Hippocampal formation (tissue), 2 donors: ENCODE data around the gene SSR4.
"Not testable (repeated sequence)": the region's sequence is repeated elsewhere in the genome, so short reads cannot be mapped to it uniquely, and the experiment has no call there.

Experiments
- DNase-seq, 2 donors: peaks; one replicate each; lab custom pipeline; 2025; lab: John Stamatoyannopoulos, UW

Gene SSR4

GRCh38 chrX:153804100-153804595, 9.7 kb downstream of the SSR4 start:
- DNase-seq = no peak

GRCh38 chrX:153804621-153805020, 10.2 kb downstream of the SSR4 start:
- DNase-seq = no peak

GRCh38 chrX:153805436-153805835, 11.0 kb downstream of the SSR4 start:
- no peak for DNase-seq

DNA sequence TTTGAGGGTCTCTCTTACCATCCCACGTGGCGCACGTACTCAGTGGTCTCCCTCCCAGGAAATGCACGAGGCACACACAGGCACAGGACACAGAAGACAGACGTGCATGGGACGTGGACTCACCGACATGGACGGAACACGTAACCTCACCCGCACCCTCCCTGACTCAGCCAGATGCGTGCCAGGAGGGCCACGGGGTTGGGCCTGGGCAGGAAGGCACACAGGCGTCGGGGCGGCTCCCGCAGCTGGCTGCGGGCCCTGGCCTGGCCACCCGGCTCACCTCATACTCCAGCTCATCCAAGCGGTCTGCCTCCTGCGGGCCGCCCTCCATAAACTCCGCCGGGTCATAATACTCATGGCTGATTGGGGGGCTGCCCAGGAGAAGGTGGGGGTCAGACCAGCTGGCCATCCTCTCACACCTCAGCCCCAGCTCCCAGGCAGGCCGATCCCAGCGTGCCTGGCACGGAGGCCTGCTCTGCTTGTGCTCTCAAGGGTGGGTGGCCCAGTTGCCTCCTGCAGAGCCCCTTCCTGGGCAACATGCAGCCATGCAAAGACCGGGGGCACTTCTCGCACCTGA, 12.6 kb downstream of the SSR4 start:
- DNase-seq = no peak

- DNase-seq = no peak
Measured at GRCh38 chrX:153807976-153808375, 13.5 kb downstream of the SSR4 start.

DNA sequence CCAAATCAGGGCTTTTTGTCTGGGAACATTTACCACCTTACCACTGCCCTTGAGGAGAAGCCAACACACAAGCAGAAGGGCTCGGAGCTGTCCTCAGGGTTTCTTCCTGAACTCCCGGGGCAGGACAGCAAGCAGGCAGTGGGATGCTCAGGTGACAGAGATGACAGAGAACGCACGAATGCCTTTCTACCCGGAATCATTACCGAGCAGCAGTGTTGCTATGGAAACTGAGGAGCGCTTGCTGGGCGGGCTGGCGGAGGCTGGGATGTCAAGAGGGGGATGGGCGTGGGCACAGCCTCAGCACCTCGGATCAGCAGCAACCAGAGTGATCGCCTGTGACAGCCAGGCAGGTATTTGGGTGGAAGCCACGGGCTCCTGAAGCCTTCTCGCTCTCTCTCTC, 17.8 kb downstream of the SSR4 start:
- DNase-seq = no peak

DNA sequence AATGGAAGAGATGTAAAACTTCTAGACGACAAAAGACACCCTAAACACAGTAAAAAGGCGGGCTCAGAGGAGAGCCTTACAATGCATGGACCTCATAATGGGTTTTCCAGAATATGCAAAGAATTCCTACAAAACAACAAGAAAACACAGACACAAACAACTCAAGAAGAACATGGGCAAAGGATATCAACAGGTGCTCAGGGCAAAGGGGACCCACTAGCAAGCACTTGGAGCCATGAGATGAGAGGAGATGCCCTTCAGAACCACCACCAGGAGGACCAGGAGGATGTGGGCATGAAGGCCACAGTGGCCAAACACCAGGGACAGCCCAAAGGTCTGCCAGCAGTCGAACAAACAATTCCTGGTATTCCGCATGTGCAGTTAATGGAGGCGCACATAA, 18.7 kb downstream of the SSR4 start:
- no peak for DNase-seq

DNA sequence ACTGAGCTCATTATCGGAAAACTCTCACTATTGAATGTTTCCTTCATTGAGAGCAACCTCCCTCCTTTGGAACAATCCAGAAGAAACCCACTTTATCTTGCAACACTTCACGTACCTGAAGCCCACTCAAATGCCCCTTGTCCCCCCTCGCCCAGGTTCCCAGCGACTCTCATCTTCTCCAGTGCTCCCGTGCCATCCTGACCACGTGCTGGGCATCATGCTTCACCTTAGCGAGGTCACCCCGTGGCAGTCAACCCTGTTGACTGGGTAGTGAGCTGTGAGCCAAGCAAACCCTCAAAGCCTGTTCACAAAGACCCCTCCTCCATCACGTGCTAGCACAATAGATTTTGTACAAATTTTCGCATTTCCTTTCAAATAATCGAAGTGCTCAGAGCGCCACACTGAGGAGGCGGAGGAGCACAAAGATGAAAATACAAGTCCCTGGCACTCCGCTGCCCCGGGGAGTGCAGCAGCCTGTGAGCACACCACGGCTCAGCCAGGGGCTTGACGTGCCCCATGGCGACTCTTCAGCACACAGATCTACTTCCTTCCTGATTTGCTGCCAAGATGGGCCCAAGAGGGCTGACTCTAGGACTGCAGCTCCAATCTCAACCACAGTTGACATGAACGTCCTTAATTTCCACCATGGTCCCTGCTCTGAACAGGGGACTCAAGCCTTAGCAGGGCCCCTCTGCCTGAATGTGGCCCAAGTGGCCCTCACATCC, 20.3 kb downstream of the SSR4 start:
- DNase-seq = no peak

- DNase-seq = no peak
Measured at GRCh38 chrX:153816831-153817690, 22.6 kb downstream of the SSR4 start.

DNA sequence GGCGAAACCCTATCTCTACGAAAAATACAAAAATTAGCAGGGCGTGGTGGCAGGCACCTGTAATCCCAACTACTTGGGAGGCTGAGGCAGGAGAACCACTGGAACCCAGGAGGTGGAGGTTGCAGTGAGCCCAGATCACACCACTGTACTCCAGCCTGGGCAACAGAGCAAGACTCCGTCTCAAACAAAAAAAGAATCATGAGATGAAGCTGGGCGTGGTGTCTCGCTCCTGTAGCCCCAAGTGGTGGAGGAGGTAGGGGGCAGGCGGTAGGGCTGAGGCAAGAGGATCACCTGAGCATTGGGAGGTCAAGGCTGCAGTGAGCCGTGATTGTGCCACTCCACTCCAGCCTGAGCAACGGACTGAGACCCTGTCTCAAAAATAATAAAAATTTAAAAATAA, 23.6 kb downstream of the SSR4 start:
- DNase-seq = not testable (repeated sequence)

- no peak for DNase-seq
Measured at GRCh38 chrX:153818571-153819383, 24.3 kb downstream of the SSR4 start.

- DNase-seq = no peak
Measured at GRCh38 chrX:153819384-153820040, 25.0 kb downstream of the SSR4 start.

DNA sequence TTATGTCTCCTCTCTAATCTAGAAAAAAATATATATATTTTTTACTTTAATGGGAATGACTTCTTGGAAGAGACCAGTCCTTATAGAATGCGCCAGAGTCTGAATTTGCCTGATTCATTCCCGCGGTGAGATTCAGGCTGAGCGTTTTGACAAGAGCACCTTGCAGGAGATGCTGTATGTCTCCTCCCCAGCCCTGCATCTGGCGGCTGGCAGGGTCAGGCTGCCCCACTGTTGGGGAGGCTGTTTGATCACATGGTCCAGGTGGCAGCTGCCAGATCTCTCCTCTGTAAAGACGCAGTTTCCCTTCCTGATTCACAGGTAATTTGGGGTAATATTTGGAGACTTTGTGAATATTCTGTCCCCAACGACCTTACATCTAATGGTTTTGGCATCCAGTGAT, 26.1 kb downstream of the SSR4 start:
- no peak for DNase-seq

GRCh38 chrX:153821066-153821465, 26.6 kb downstream of the SSR4 start:
- no peak for DNase-seq

GRCh38 chrX:153824348-153824747, 29.9 kb downstream of the SSR4 start:
- DNase-seq = no peak

DNA sequence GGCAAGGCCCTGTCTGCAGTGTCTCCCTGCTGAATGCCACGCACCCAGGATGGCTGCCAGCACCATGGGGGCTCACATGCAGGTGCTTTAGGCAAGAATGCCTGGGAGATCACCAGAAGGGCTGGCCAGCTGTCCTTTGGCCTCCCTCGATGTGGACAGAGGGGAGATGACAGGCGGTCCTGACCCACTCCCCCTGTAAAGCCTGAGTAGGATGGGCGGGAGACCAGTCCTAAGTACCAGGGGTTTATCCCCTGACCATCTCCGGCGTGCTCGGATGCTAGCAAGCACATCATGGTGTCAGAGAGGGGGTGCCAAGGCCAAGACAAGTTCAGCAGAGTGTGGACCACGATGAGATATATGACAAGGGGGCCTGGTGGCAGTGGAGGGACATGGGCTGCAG, 30.6 kb downstream of the SSR4 start:
- no peak for DNase-seq

- no peak for DNase-seq
Measured at GRCh38 chrX:153827016-153827415, 32.5 kb downstream of the SSR4 start.

DNA sequence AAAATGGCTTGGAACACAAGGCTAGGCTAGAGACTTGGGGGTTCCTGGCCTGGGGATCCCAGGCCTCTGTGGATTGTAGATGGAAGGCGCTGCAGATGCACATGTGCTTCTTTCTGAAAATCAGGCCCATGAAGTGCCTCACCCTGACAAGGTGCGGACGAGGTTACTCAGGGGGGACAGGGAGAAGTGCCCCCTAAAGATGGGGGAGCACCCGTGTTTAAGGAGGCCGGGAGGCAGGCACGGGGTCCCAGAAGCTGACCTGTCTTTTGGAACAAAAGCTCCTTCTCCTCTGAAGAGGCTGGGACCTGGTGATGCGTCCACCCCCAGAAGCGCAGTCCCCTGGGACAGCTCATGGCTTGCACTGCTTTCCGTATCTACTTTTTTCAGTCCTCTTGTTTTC, 33.4 kb downstream of the SSR4 start:
- no peak for DNase-seq

DNA sequence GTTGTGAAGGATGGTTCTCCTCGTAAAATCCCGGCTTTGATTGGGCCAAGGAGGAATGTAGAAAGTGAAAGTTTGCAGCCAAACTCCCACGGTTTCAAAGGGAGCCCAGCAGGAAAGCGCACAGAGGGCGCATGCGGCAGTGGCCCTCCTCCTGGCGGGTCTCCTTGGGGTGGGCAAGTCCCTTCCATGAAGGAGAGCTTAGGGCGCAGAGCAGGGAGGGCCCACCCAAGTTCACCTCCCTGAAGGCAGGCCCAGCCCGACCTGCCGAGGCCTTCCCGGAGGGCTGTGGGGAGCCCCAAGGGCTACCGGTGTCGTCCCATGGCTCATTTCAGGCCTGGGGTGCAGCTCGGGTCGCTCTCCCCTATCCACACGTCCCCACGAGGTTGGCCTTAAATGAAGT, 33.8 kb downstream of the SSR4 start:
- DNase-seq = no peak

GRCh38 chrX:153828723-153829548, 34.5 kb downstream of the SSR4 start:
- DNase-seq = no peak

- no peak for DNase-seq
Measured at GRCh38 chrX:153829549-153829798, 35.0 kb downstream of the SSR4 start.
